ENCODE results near the gene CD84. TPM values are rescaled to one million over a fixed set of nuclear protein-coding genes. Genes with fewer than 3 reads are reported as not detected.
"Not testable (repeated sequence)": the region's sequence is repeated elsewhere in the genome, so short reads cannot be mapped to it uniquely, and the experiment has no call there.

The CD84 gene
- total and polyA plus RNA-seq, 12 donors: 1.0 to 29.9 (median 12.4) TPM

GRCh38 chr1:160538985-160539651, 40.2 kb downstream of the CD84 start:
- no peak overlapping the region for H3K27ac ChIP-seq
- DNase-seq: no peak
- WGBS, 4 donors: 61 to 72% (median 67%) methylated on average over 5 of the region's 5 CpGs

GRCh38 chr1:160537714-160538665, 41.3 kb downstream of the CD84 start:
- TF ChIP-seq CTCF (IDR thresholded peaks at IDR 0.05): no peak
- TF ChIP-seq POLR2A (IDR thresholded peaks at IDR 0.05): no peak
- DNase-seq: no peak
- intact Hi-C loops (cut with DNase I): no loop called here
- Histone ChIP-seq H3K36me3 (replicated peaks in 1 of 2) (no peaks in the 10 kb centered on the region), H3K27me3 (no peaks in the 10 kb centered on the region), H3K9me3 (replicated peaks in 1 of 3) (peaks cover 0 to 9% (median 6%) of the 10 kb centered on the region in 3 donors), H3K4me1 (replicated peaks in 1 of 2) (no peaks in the 10 kb centered on the region), H3K27ac (no peak overlapping the region), H3K4me3 (no peak overlapping the region)
- WGBS, 4 donors: 76 to 84% (median 83%) methylated on average over 8 of the region's 8 CpGs

More at GRCh38 chr1:160538985-160539651, 40.2 kb downstream of the CD84 start:
- no peaks in the 10 kb centered on the region for H3K4me1 ChIP-seq (replicated peaks in 1 of 2)
- no peaks in the 10 kb centered on the region for H3K36me3 ChIP-seq (replicated peaks in 1 of 2)
- peaks cover 0 to 9% (median 4%) of the 10 kb centered on the region in 3 donors for H3K9me3 ChIP-seq (replicated peaks in 1 of 3)
- TF ChIP-seq CTCF (IDR thresholded peaks at IDR 0.05): no peak
- TF ChIP-seq POLR2A (IDR thresholded peaks at IDR 0.05): no peak
- intact Hi-C loops (cut with DNase I): no loop called here
- H3K27me3 ChIP-seq: no peaks in the 10 kb centered on the region
- no peak overlapping the region for H3K4me3 ChIP-seq

- H3K9me3 ChIP-seq (replicated peaks in 1 of 3): peaks cover 0 to 9% (median 6%) of the 10 kb centered on the region in 3 donors
- TF ChIP-seq POLR2A (IDR thresholded peaks at IDR 0.05) (no peak), CTCF (IDR thresholded peaks at IDR 0.05) (no peak)
- DNase-seq: no peak
- H3K4me3 ChIP-seq: no peak overlapping the region
- intact Hi-C loops (cut with DNase I): no loop called here
- H3K27me3 ChIP-seq: no peaks in the 10 kb centered on the region
- no peak overlapping the region for H3K27ac ChIP-seq
- 61 to 87% (median 72%) methylated on average over 3 of the region's 3 CpGs for WGBS, 4 donors
- H3K4me1 ChIP-seq (replicated peaks in 1 of 2): no peaks in the 10 kb centered on the region
- H3K36me3 ChIP-seq (replicated peaks in 1 of 2): no peaks in the 10 kb centered on the region
These were observed 44.3 kb downstream of the CD84 start for GRCh38 chr1:160534823-160535605.

GRCh38 chr1:160532557-160532813, 46.8 kb downstream of the CD84 start:
- H3K36me3 ChIP-seq (replicated peaks in 1 of 2); DNase-seq; H3K4me1 ChIP-seq (replicated peaks in 1 of 2); H3K27ac ChIP-seq; H3K27me3 ChIP-seq; intact Hi-C loops (cut with DNase I); H3K9me3 ChIP-seq (replicated peaks in 1 of 3); H3K4me3 ChIP-seq: not testable (repeated sequence)
- 82 to 85% methylated on average over 5 of the region's 5 CpGs; no CpG with 5 or more reads in 2 of the 4 donors for WGBS, 4 donors

- H3K36me3 ChIP-seq (replicated peaks in 1 of 2); intact Hi-C loops (cut with DNase I); H3K27me3 ChIP-seq; H3K4me1 ChIP-seq (replicated peaks in 1 of 2); H3K27ac ChIP-seq; H3K4me3 ChIP-seq; H3K9me3 ChIP-seq (replicated peaks in 1 of 3); DNase-seq: not testable (repeated sequence)
- WGBS, 4 donors: 83 to 93% (median 88%) methylated on average over 5 to 29 of the region's 29 CpGs
These were observed 47.3 kb downstream of the CD84 start for GRCh38 chr1:160531809-160532556.

- H3K4me3 ChIP-seq; H3K9me3 ChIP-seq (replicated peaks in 1 of 3); H3K27me3 ChIP-seq; DNase-seq; H3K36me3 ChIP-seq (replicated peaks in 1 of 2); H3K4me1 ChIP-seq (replicated peaks in 1 of 2); intact Hi-C loops (cut with DNase I); H3K27ac ChIP-seq: not testable (repeated sequence)
- 68 to 79% (median 69%) methylated on average over 3 to 7 of the region's 7 CpGs for WGBS, 4 donors
These were observed 49.8 kb downstream of the CD84 start for GRCh38 chr1:160529401-160529952.

- H3K27ac ChIP-seq; H3K4me1 ChIP-seq (replicated peaks in 1 of 2); H3K27me3 ChIP-seq; H3K36me3 ChIP-seq (replicated peaks in 1 of 2); H3K4me3 ChIP-seq; intact Hi-C loops (cut with DNase I); DNase-seq; H3K9me3 ChIP-seq (replicated peaks in 1 of 3): not testable (repeated sequence)
- WGBS, 4 donors: 72 to 88% (median 77%) methylated on average over 2 of the region's 2 CpGs
These were observed 55.5 kb downstream of the CD84 start for GRCh38 chr1:160523789-160524188.

All from adrenal gland (tissue), 12 donors.